ENCODE data around the gene EMP2.
"Not testable (repeated sequence)": the region's sequence is repeated elsewhere in the genome, so short reads cannot be mapped to it uniquely, and the experiment has no call there.

DNA sequence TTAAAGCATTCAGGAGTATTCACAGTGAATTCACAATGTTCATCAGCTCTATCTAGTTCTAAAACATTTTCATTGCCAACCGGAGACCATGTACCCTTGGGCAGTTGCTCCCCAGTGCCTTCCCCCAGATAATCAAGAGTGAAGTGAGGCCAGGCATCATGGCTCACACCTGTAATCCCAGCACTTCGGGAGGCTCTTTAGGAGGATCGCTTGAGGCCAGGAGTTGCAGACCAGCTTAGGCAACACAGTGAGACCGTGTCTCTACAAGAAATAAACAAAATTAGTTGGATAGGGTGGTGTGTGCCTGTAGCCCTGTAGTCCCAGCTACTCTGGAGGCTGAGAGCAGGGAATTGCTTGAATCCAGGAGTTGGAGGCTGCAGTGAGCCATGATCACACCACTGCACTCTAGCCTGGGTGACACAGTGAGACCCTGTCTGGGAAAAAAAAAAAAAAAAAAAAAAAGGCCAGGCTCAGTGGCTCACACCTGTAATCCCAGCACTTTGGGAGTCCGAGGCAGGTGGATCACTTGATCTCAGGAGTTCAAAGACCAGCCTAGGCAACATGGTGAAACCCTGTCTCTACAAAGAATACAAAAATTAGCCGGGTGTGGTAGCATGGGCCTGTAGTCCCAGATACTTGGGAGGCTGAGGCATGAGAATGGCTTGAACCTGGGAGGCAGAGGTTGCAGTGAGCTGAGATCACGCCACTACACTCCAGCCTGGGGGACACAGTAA is 41.0 kb upstream of the EMP2 start:
- TF ChIP-seq, protein P1, sequence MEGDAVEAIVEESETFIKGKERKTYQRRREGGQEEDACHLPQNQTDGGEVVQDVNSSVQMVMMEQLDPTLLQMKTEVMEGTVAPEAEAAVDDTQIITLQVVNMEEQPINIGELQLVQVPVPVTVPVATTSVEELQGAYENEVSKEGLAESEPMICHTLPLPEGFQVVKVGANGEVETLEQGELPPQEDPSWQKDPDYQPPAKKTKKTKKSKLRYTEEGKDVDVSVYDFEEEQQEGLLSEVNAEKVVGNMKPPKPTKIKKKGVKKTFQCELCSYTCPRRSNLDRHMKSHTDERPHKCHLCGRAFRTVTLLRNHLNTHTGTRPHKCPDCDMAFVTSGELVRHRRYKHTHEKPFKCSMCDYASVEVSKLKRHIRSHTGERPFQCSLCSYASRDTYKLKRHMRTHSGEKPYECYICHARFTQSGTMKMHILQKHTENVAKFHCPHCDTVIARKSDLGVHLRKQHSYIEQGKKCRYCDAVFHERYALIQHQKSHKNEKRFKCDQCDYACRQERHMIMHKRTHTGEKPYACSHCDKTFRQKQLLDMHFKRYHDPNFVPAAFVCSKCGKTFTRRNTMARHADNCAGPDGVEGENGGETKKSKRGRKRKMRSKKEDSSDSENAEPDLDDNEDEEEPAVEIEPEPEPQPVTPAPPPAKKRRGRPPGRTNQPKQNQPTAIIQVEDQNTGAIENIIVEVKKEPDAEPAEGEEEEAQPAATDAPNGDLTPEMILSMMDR (IDR thresholded peaks at IDR 0.05) = not testable (repeated sequence)
- not testable (repeated sequence) for TF ChIP-seq POLR2A (IDR thresholded peaks at IDR 0.05)

Data from esophagus squamous epithelium (tissue), 4 donors.